ENCODE results near the gene SULT1A3.
"Not testable (repeated sequence)": the region's sequence is repeated elsewhere in the genome, so short reads cannot be mapped to it uniquely, and the experiment has no call there.

The SULT1A3 gene

GRCh38 chr16:30186782-30187555 lies 12.1 kb upstream of the SULT1A3 start:
- DNase-seq (ENCODE audit: low spot score) = peak; percentile 88

GRCh38 chr16:30187556-30187865 lies 11.5 kb upstream of the SULT1A3 start:
- DNase-seq (ENCODE audit: low spot score) = no peak

GRCh38 chr16:30187971-30188561 lies 11.0 kb upstream of the SULT1A3 start:
- no peak for DNase-seq (ENCODE audit: low spot score)

GRCh38 chr16:30191158-30191557 lies 7.9 kb upstream of the SULT1A3 start:
- not testable (repeated sequence) for DNase-seq (ENCODE audit: low spot score)

- not testable (repeated sequence) for DNase-seq (ENCODE audit: low spot score)
Observed at GRCh38 chr16:30193098-30193497, 6.0 kb upstream of the SULT1A3 start.

GRCh38 chr16:30193615-30194014 lies 5.4 kb upstream of the SULT1A3 start, which contains the start of the genes BOLA2B and SLX1A:
TSS of gene BOLA2B (minus strand) at chr16:30193666. CDS start at chr16:30193595, 71 bp downstream.
TSS of gene SLX1A (plus strand) at chr16:30193875. CDS start at chr16:30194085, 210 bp downstream.
- DNase-seq (ENCODE audit: low spot score) = not testable (repeated sequence)

- not testable (repeated sequence) for DNase-seq (ENCODE audit: low spot score)
Observed at GRCh38 chr16:30194172-30194925, 4.7 kb upstream of the SULT1A3 start.

- not testable (repeated sequence) for DNase-seq (ENCODE audit: low spot score)
Observed at GRCh38 chr16:30197001-30197400, 2.1 kb upstream of the SULT1A3 start.

- not testable (repeated sequence) for DNase-seq (ENCODE audit: low spot score)
Observed at GRCh38 chr16:30199608-30200343, 721 bp downstream of the SULT1A3 start.

- DNase-seq (ENCODE audit: low spot score) = peak; percentile 0
Observed at GRCh38 chr16:30205541-30206236, 6.6 kb downstream of the SULT1A3 start.

- DNase-seq (ENCODE audit: low spot score) = not testable (repeated sequence)
Observed at GRCh38 chr16:30206252-30206651, 7.2 kb downstream of the SULT1A3 start.

- DNase-seq (ENCODE audit: low spot score) = peak; percentile 0
Observed at GRCh38 chr16:30207063-30207704, 8.1 kb downstream of the SULT1A3 start.

- not testable (repeated sequence) for DNase-seq (ENCODE audit: low spot score)
Observed at GRCh38 chr16:30209032-30209431, 10.0 kb downstream of the SULT1A3 start.

- not testable (repeated sequence) for DNase-seq (ENCODE audit: low spot score)
Observed at GRCh38 chr16:30211414-30211813, 12.4 kb downstream of the SULT1A3 start.

- DNase-seq (ENCODE audit: low spot score) = not testable (repeated sequence)
Observed at GRCh38 chr16:30217082-30217481, 18.0 kb downstream of the SULT1A3 start.

- not testable (repeated sequence) for DNase-seq (ENCODE audit: low spot score)
Observed at GRCh38 chr16:30248379-30248778, 49.3 kb downstream of the SULT1A3 start, which contains the start of gene NPIPB13. TSS of gene NPIPB13 (minus strand) at chr16:30248479. CDS start at chr16:30245573, 2,906 bp downstream.

Data from CD4-positive, alpha-beta T cell treated with Interleukin-2 at 100 ng/mL for 4 hours (primary cell).